PC-9 (cell line): ENCODE results near the gene GSN. TPM values are rescaled to one million over a fixed set of nuclear protein-coding genes. Genes with fewer than 3 reads are reported as not detected.

ENCODE experiments used
- BruUV-seq: library from RNA; stranded (reverse); fragments of 400-500 nt; replicated peaks from 2 replicates; lab custom pipeline; 2021; lab: Mats Ljungman, UMichigan
- CTCF ChIA-PET: fragments of 300-600 bp; sonication (Branson Sonifier 250); formaldehyde crosslinking; loops from one replicate; lab custom pipeline; 2022; ENCODE audit warnings: antibody characterized with exemption; lab: Charles Lee
- POLR2A ChIA-PET: fragments of 300-600 bp; sonication (Branson Sonifier 250); formaldehyde crosslinking; loops from one replicate; lab custom pipeline; 2022; ENCODE audit warnings: antibody characterized with exemption; ENCODE audit not compliant: unreplicated experiment; lab: Charles Lee
- DNase-seq, 2 experiments: peaks; one replicate each; pipeline versions ENCODE4 v3.0.0 to v3.0.0-alpha.2; 2015 to 2022; ENCODE audit warnings: mixed read lengths in 1 of 2
- H2AFZ ChIP-seq: fragments of 200-600 bp; sonication (generic); 2 replicates; pipeline ENCODE4 v1.8.1; 2017; ENCODE audit warnings: antibody characterized with exemption
- H3F3A ChIP-seq: fragments of 200-600 bp; sonication (generic); 2 replicates; pipeline ENCODE4 v1.8.1; 2017; ENCODE audit warnings: antibody characterized with exemption, mild to moderate bottlenecking, low read depth; ENCODE audit not compliant: insufficient read depth
- H3K27ac ChIP-seq: fragments of 200-600 bp; sonication (generic); 2 replicates; pipeline ENCODE4 v1.6.1; 2016; ENCODE audit warnings: mixed run types
- H3K27me3 ChIP-seq: fragments of 200-600 bp; sonication (generic); 2 replicates; pipeline ENCODE4 v1.6.1; 2016; ENCODE audit warnings: low read depth, mixed run types; ENCODE audit not compliant: insufficient read depth
- H3K36me3 ChIP-seq: fragments of 200-600 bp; sonication (generic); 2 replicates; pipeline ENCODE4 v1.6.1; 2016; ENCODE audit warnings: low read depth, mixed run types
- H3K4me1 ChIP-seq: fragments of 200-600 bp; sonication (generic); replicated peaks from 2 replicates; pipeline ENCODE4 v1.6.1; 2016; ENCODE audit warnings: mixed run types; ENCODE audit not compliant: insufficient read depth
- H3K4me2 ChIP-seq: fragments of 200-600 bp; sonication (generic); 2 replicates; pipeline ENCODE4 v1.6.1; 2017; ENCODE audit warnings: mixed run types
- H3K4me3 ChIP-seq: fragments of 200-600 bp; sonication (generic); 2 replicates; pipeline ENCODE4 v1.6.1; 2016; ENCODE audit warnings: mixed run types
- H3K79me2 ChIP-seq: fragments of 200-600 bp; sonication (generic); 2 replicates; pipeline ENCODE4 v1.6.1; 2017; ENCODE audit warnings: low read depth, mixed run types
- H3K9me2 ChIP-seq: fragments of 200-600 bp; sonication (generic); 2 replicates; pipeline ENCODE4 v1.8.1; 2017; ENCODE audit warnings: mild to moderate bottlenecking; ENCODE audit not compliant: insufficient read depth
- H3K9me3 ChIP-seq: fragments of 200-600 bp; sonication (generic); 2 replicates; pipeline ENCODE4 v1.8.1; 2016; ENCODE audit warnings: low read depth; ENCODE audit not compliant: insufficient read depth
- H4K20me1 ChIP-seq: fragments of 200-600 bp; sonication (generic); 2 replicates; pipeline ENCODE4 v1.8.1; 2017; ENCODE audit not compliant: insufficient read depth
- CTCF ChIP-seq: fragments of 200-600 bp; sonication (generic); conservative IDR thresholded peaks from 2 replicates; pipeline ENCODE4 v1.6.1; 2017; ENCODE audit warnings: mixed run types, antibody characterized with exemption, mild to moderate bottlenecking, moderate library complexity
- EZH2 ChIP-seq: fragments of 200-600 bp; sonication (generic); IDR thresholded peaks from 2 replicates; pipeline ENCODE4 v1.8.0; 2017; ENCODE audit warnings: antibody characterized with exemption, low read depth
- intact Hi-C: fragments of 100-400 bp; cut with micrococcal nuclease; formaldehyde crosslinking; loops from one replicate; pipeline ENCODE4 v1.10.0; 2022; ENCODE audit not compliant: unreplicated experiment
- total RNA-seq: library from RNA; stranded (reverse); gene quantifications from 2 replicates; pipeline ENCODE4 v1.2.3, GENCODE V29; 2021

The GSN gene
- total RNA-seq, 1 experiment from 2014 or later, result 135 TPM

DNA sequence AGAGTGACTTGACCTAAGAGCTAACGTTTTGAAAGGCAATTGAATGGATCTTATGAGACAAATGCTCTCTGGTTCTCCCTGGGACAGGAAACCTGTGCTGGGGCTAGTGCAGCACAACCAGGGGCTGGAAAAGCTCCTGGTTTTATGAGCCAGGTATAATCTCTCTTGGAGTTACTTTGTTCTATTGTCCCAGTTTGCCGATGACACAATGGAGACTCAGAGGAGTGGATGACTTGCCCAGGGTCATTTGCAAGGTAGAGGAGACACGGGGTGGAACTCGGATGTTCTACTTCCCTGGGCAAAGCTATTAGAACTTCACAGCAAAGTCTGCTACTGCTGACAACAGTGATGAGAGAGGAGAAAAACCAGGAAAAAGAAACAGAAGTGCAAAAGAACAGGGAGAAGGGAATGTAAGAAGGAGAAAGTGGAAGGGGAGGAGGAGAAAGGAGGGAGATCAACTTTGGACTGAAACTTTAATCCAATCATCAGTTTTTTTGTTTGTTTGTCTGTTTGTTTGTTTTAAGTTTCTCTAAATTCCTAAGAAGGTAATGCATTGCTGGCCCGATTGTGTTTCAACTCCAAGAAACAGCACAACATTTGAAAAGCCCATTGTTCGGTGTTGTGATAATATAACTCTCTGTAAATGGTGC is 7.4 kb upstream of the GSN start:
- no peaks in the 10 kb centered on the region for H3K9me2 ChIP-seq
- H3K4me2 ChIP-seq, result no peak overlapping the region
- H3K9me3 ChIP-seq, result no peaks in the 10 kb centered on the region
- DNase-seq, result peak in 1 of 2 experiments; percentile 33
- ChIA-PET CTCF (interaction anchor here (0.6 kb wide), 1 partner anchor 29 kb away, joined by 3 read pairs; no protein-coding TSS in a partner anchor), POLR2A (interaction anchor here (0.6 kb wide), 2 partner anchors 18 to 21 kb away, joined by 3 read pairs; no protein-coding TSS in a partner anchor)
- H3K27ac ChIP-seq, result no peak overlapping the region
- peaks cover 10% of the 10 kb centered on the region; the same call in 1 of the 2 replicates for H3K4me1 ChIP-seq
- no peak overlapping the region for H2AFZ ChIP-seq
- TF ChIP-seq CTCF (no peak), EZH2 (no peak)
- H3K4me3 ChIP-seq, result no peak overlapping the region
- no peaks in the 10 kb centered on the region for H3K27me3 ChIP-seq
- H3K36me3 ChIP-seq, result no peaks in the 10 kb centered on the region
- BruUV-seq, result no TSS peak
- H3K79me2 ChIP-seq, result no peaks in the 10 kb centered on the region
- H3F3A ChIP-seq, result no peaks in the 10 kb centered on the region
- H4K20me1 ChIP-seq, result no peaks in the 10 kb centered on the region
- intact Hi-C loops, result no loop called here

GRCh38 chr9:121261107-121261460 is 6.9 kb upstream of the GSN start:
- no TSS peak for BruUV-seq
- no peaks in the 10 kb centered on the region for H3K9me2 ChIP-seq
- H3K4me2 ChIP-seq, result no peak overlapping the region
- DNase-seq, result peak; percentile 33 to 39
- intact Hi-C loops, result no loop called here
- no peaks in the 10 kb centered on the region for H3K9me3 ChIP-seq
- POLR2A ChIA-PET, result interaction anchor here (0.6 kb wide), 1 partner anchor 17 kb away, joined by 3 read pairs; no protein-coding TSS in a partner anchor
- no peaks in the 10 kb centered on the region for H3K36me3 ChIP-seq
- H3K4me3 ChIP-seq, result no peak overlapping the region
- TF ChIP-seq EZH2, result no peak
- no peak for TF ChIP-seq CTCF
- H3K4me1 ChIP-seq, result peaks cover 10% of the 10 kb centered on the region; the same call in 1 of the 2 replicates
- no peaks in the 10 kb centered on the region for H4K20me1 ChIP-seq
- H3K27me3 ChIP-seq, result no peaks in the 10 kb centered on the region
- H3K79me2 ChIP-seq, result no peaks in the 10 kb centered on the region
- no peak overlapping the region for H2AFZ ChIP-seq
- no peak overlapping the region for H3K27ac ChIP-seq
- CTCF ChIA-PET, result interaction anchor here (0.6 kb wide), 1 partner anchor 30 kb away, joined by 3 read pairs; no protein-coding TSS in a partner anchor
- no peaks in the 10 kb centered on the region for H3F3A ChIP-seq

GRCh38 chr9:121261755-121262154 is 6.2 kb upstream of the GSN start:
- no peak overlapping the region for H3K4me3 ChIP-seq
- DNase-seq, result peak in 1 of 2 experiments; percentile 6
- H3K36me3 ChIP-seq, result no peaks in the 10 kb centered on the region
- peaks cover 10% of the 10 kb centered on the region; the same call in 1 of the 2 replicates for H3K4me1 ChIP-seq
- H3K27me3 ChIP-seq, result no peaks in the 10 kb centered on the region
- H4K20me1 ChIP-seq, result no peaks in the 10 kb centered on the region
- no TSS peak for BruUV-seq
- H3K79me2 ChIP-seq, result no peaks in the 10 kb centered on the region
- H3K9me2 ChIP-seq, result no peaks in the 10 kb centered on the region
- intact Hi-C loops, result no loop called here
- no peaks in the 10 kb centered on the region for H3F3A ChIP-seq
- no peak overlapping the region for H3K27ac ChIP-seq
- CTCF ChIA-PET, result no interaction called here
- TF ChIP-seq CTCF, result no peak
- no peak overlapping the region for H3K4me2 ChIP-seq
- no peak overlapping the region for H2AFZ ChIP-seq
- no peaks in the 10 kb centered on the region for H3K9me3 ChIP-seq
- POLR2A ChIA-PET, result interaction anchor here (0.6 to 0.7 kb wide), 3 partner anchors 16 to 92 kb away, joined by 3 to 4 read pairs (median 3); no protein-coding TSS in a partner anchor
